Upper lobe of right lung (tissue), 1 donor: ENCODE measurements around the gene LHX2. TPM values are rescaled to one million over a fixed set of nuclear protein-coding genes. Genes with fewer than 3 reads are reported as not detected.

Experiments
- ATAC-seq: fragments of 200-7000 bp; cut with Tn5 transposase; one replicate; pipeline ENCODE4 v1.9.1; 2020; ENCODE audit warnings: mild to moderate bottlenecking, moderate library complexity
- DNase-seq: peaks from one replicate; pipeline ENCODE4 v3.0.0-alpha.2; 2020
- H3K27ac ChIP-seq: fragments of 200-600 bp; one replicate; pipeline ENCODE4 v1.8.0; 2022
- H3K27me3 ChIP-seq: fragments of 200-600 bp; one replicate; pipeline ENCODE4 v1.8.0; 2022; ENCODE audit warnings: mild to moderate bottlenecking
- H3K36me3 ChIP-seq: fragments of 200-600 bp; one replicate; pipeline ENCODE4 v1.8.0; 2022
- H3K4me1 ChIP-seq: fragments of 200-600 bp; one replicate; pipeline ENCODE4 v1.8.0; 2022
- H3K4me3 ChIP-seq: fragments of 200-600 bp; one replicate; pipeline ENCODE4 v1.8.0; 2022; ENCODE audit warnings: mild to moderate bottlenecking
- H3K9me3 ChIP-seq: fragments of 200-600 bp; one replicate; pipeline ENCODE4 v1.8.0; 2022
- intact Hi-C: fragments of 100-400 bp; cut with DNase I; formaldehyde crosslinking; loops from one replicate; pipeline ENCODE4 v1.11.0; 2022
- total RNA-seq: library from RNA; stranded (reverse); fragmentation: NEBNext Ultra II Directional; extraction: Animal tissue kit (Norgen Biotek cat#: 25700); gene quantifications from one replicate; pipeline ENCODE4 v1.2.1, GENCODE V29; 2021
- TF ChIP-seq, protein P1 (sequence below): fragments of 200-600 bp; IDR thresholded peaks from one replicate; pipeline ENCODE4 v1.8.0; 2022; ENCODE audit warnings: antibody characterized with exemption
- donor health status: DM: no; HTN: yes; CAD: no; lungs with severe emphysema.

The LHX2 gene
- total RNA-seq, 1 donor from 2014 or later = not detected

DNA sequence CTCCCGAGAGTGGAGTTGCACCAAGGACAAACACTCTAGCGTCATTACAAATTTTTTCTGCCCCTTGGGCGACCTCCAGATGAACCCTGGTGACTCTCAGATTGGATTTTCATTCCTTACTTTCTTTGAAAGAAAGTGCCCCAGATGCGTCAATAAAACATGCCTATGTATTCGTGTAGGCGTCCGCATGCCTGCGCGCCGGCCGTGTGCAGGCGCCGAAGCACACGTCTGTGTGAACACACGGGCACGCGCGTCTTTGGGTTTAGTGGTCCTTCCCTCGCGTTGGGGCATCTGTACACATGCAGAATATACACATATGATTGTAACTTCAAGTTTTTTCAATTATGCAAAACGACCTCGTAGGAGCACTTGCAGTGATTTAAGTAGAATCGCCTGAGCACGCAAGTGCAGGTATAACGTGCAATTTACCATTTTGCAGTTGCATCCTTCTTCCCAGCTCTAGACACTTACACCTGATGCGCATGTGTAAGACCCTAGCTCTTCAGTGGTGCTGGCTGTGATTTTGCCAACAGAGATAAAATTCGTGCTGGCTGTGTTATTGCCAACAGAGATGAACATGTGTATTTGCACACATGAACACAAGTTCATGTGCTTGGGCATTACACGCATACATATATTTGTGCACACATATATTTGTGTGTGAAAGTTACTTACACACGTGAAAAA, 1.9 kb upstream of the LHX2 start:
- H3K9me3 ChIP-seq = no peaks in the 10 kb centered on the region
- TF ChIP-seq, protein P1, sequence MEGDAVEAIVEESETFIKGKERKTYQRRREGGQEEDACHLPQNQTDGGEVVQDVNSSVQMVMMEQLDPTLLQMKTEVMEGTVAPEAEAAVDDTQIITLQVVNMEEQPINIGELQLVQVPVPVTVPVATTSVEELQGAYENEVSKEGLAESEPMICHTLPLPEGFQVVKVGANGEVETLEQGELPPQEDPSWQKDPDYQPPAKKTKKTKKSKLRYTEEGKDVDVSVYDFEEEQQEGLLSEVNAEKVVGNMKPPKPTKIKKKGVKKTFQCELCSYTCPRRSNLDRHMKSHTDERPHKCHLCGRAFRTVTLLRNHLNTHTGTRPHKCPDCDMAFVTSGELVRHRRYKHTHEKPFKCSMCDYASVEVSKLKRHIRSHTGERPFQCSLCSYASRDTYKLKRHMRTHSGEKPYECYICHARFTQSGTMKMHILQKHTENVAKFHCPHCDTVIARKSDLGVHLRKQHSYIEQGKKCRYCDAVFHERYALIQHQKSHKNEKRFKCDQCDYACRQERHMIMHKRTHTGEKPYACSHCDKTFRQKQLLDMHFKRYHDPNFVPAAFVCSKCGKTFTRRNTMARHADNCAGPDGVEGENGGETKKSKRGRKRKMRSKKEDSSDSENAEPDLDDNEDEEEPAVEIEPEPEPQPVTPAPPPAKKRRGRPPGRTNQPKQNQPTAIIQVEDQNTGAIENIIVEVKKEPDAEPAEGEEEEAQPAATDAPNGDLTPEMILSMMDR = no peak
- ATAC-seq (no peak), DNase-seq (peak; percentile 12)
- H3K27ac ChIP-seq = no peak overlapping the region
- H3K27me3 ChIP-seq = peaks cover 100% of the 10 kb centered on the region
- peaks cover 30% of the 10 kb centered on the region for H3K4me1 ChIP-seq
- H3K36me3 ChIP-seq = no peaks in the 10 kb centered on the region
- H3K4me3 ChIP-seq = no peak overlapping the region
- intact Hi-C loops = no loop called here

- Histone ChIP-seq H3K4me1 (peaks cover 30% of the 10 kb centered on the region), H3K4me3 (no peak overlapping the region), H3K27me3 (peaks cover 100% of the 10 kb centered on the region), H3K9me3 (no peaks in the 10 kb centered on the region), H3K36me3 (no peaks in the 10 kb centered on the region), H3K27ac (no peak overlapping the region)
- TF ChIP-seq, protein P1 = no peak
- ATAC-seq (no peak), DNase-seq (peak; percentile 27)
- intact Hi-C loops = no loop called here
Measured at GRCh38 chr9:124010303-124010664, 1.3 kb upstream of the LHX2 start.

DNA sequence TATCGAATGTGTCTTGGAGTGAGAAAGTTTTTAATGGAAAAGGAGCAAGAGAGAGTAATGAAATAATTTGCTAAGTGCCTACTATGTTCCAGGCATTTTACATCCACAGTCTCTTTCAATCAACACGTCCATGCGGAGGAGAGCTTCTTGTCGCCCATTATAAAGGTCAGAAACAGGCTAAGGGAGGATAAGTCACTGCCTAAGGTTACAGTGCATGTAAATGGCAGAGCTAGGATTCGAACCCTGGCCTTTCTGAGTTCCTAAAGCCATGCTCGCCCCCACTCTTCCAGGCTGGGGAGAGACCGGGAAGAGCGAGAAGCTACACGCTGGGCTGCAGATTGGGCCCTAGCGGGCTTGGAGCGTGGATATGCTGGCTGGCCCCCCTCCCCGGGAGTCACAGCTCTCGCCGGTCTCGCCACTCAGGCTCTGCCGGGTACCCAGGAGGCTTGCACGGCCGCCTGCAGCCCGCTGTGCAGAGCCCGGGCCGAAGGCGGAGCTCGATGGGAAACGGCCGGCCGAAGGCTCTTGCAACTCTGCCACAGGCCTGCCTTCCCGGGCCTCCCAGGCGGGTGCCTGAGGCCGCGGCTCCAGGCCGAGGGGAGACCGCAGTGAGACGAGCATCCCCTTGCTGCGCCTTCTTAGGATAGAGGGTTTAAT, 775 bp upstream of the LHX2 start:
- TF ChIP-seq, protein P1 = no peak
- Histone ChIP-seq H3K27me3 (peaks cover 100% of the 10 kb centered on the region), H3K4me1 (peaks cover 34% of the 10 kb centered on the region), H3K9me3 (no peaks in the 10 kb centered on the region), H3K36me3 (no peaks in the 10 kb centered on the region), H3K4me3 (peak overlapping the region; percentile 21), H3K27ac (no peak overlapping the region)
- intact Hi-C loops = no loop called here
- DNase-seq (peak; percentile 10), ATAC-seq (no peak)

GRCh38 chr9:124012368-124013301, 1.1 kb downstream of the LHX2 start:
- intact Hi-C loops = no loop called here
- Histone ChIP-seq H3K9me3 (no peaks in the 10 kb centered on the region), H3K4me1 (peaks cover 45% of the 10 kb centered on the region), H3K27ac (no peak overlapping the region), H3K27me3 (peaks cover 100% of the 10 kb centered on the region), H3K4me3 (no peak overlapping the region), H3K36me3 (no peaks in the 10 kb centered on the region)
- TF ChIP-seq, protein P1 = no peak
- DNase-seq = no peak
- no peak for ATAC-seq

DNA sequence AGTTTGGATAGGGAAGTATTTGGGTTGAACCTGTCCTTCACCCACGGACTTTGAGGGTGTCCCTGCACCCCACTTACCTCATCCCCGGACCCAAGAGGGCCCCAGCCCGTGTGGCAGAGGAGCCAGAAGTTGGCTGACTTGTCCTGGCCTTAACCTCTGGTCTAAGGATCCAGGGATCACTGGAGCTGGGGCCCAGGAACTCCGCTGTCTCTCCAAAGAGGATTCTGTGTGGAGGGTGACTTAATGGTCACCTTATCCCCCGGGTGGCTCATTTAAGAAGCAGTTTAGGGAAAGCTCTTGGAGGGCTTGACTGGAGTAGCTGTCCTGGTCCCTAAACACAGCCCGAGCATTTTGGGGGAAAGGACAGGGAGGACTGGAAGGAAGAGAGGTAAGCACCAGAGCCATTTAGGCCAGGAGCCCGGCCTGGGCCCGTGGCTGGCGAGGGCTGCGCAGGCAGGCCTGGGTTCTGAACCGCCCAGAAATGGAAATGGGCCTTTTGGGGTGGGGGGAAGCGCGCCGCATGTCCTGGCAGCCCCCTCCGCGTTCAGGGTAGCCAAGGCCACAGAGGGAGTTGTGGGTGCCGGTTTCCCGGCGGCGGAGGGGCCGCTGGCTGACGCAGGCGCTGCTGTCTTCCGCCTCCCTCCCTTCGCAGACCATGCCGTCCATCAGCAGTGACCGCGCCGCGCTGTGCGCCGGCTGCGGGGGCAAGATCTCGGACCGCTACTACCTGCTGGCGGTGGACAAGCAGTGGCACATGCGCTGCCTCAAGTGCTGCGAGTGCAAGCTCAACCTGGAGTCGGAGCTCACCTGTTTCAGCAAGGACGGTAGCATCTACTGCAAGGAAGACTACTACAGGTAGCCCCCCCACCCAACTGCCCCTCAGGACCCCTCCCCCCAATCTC, 2.0 kb downstream of the LHX2 start:
- ATAC-seq (no peak), DNase-seq (no peak)
- Histone ChIP-seq H3K27ac (no peak overlapping the region), H3K4me3 (no peak overlapping the region), H3K4me1 (peaks cover 47% of the 10 kb centered on the region), H3K27me3 (peaks cover 100% of the 10 kb centered on the region), H3K36me3 (no peaks in the 10 kb centered on the region), H3K9me3 (no peaks in the 10 kb centered on the region)
- TF ChIP-seq, protein P1 = no peak
- intact Hi-C loops = no loop called here
